GM18907 (cell line): Measurements from ENCODE around the gene DIAPH2.

Experiments
- ATAC-seq: cut with Tn5 transposase; IDR thresholded peaks from one replicate; pipeline ENCODE4 v1.9.1; 2021; ENCODE audit warnings: mild to moderate bottlenecking, moderate library complexity; ENCODE audit not compliant: unreplicated experiment

Gene DIAPH2

DNA sequence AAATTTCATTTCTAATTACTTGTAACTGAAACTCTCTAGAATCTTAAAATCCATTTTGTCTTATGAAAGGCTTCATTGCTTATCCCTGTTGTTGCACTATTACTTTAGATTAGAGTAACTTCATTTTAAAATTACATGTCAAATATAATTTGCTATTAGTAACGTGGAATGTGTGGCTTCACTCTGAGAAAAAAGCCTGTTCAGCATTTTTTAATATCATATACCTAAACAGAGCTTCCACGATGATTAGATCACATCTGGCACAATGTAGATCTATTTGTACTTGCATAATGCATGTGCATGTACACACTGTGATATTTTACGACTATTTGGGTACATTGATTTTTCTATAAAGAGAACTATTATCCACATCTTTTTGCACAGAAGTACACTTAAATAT lies 847.2 kb downstream of the DIAPH2 start:
- no peak for ATAC-seq

DNA sequence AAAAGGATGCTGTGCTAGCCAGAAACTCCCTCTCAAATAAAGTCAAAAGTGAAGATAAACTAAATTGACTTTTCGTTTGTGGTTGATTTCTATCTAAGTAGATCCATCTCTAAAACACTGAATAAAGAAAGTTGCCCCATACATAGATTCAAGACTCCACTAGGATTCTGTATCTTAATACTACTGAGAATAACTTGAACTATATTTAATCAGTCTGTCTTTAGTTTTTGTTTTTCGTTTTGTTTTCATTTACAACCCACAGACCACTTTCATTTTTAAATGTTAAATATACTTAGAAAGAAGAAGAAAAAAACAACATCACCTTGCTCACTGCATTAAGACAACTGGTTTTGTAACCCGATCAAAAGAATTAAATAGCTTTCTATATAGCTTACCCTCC lies 854.1 kb downstream of the DIAPH2 start:
- no peak for ATAC-seq

DNA sequence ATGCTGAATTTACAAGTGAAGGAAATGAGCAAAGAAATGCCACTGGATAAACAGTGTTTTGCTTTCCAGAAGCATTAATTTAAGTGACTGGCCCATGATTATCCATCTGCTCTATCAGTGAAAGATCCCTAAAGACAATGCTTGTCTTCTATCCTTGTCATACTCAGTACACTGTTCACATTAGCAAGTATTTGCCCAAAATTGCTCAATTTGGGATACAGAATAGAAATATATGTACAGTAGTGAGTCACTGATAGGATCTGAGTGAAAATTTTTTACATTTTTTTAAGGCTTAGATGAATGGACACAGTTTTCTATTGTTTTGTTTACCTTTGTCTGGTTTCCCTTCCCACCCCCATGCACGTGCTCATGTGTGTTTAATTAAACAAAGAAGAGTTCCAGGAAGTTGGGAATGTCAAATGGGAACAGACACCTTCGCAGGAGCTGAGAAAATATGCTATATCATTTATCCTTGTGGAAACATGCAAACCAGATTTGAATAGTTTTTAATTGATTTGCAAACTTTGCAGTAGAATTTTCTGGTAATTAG lies 855.4 kb downstream of the DIAPH2 start:
- no peak for ATAC-seq

DNA sequence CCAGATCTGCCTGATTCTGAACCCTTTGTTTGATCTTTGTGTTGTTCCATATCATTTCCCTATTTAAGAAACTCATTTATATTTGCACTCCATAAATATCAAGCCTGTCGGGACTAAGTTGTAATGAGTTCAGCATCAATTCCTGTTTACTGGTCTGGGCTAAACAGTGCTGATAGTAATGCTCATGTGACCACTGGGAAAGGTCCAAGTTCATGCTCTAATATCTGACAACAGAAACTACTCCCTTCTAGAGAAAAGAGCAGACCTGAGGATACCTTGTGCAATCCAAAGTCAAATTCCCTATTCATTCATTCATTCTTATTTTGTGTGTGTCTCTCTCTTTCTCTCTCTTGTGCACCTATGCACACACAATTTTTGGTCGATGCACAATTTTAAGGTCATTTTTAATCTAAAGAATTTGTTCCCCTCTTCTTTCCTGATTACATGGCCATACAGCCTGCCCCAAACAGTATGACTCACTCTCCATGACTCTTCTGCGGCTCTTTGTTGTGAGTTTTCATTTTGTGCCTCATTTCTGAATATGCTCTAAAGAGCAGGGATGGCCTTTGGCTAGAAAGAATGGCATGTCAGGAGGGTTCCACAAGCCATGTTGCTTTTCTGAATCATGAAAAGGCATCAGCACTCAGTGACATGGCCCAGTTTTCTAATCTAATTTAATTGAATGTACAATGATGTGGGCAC lies 863.4 kb downstream of the DIAPH2 start:
- no peak for ATAC-seq

DNA sequence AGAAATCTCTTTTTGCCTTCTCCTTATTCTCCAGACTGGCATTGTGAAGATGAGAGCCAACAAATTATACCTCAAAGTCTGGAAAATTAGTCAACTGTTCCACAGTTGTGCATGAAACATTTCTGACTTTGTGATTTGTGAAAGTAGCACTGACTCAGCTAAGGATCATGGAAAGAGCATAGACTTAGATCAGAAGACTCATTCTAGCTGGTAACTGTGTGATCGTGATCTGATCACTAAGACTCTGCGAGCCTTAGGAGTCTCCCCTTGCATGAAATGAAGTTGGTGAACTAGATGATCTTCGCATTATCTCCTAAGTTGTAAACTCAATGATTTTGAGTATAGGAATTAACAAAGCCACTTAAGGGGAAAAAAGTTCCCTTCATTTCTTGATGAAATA lies 867.2 kb downstream of the DIAPH2 start:
- no peak for ATAC-seq

DNA sequence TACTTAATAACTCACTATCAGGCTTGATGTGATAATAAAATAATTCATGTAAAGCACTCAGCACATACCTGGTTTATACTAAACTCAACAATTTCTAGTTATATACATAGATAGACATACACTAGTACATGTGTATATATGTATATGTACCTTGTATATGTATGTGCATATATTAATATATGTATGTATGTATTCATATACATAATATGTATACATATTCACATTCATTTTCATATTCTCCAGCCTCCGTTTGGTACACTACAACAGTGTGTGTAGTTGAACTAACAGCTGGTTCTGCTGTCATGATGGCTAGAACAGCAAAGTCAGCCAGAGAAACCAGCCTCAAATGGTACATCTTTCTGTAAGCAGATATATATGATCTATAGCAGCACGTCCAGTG lies 869.2 kb downstream of the DIAPH2 start:
- no peak for ATAC-seq

DNA sequence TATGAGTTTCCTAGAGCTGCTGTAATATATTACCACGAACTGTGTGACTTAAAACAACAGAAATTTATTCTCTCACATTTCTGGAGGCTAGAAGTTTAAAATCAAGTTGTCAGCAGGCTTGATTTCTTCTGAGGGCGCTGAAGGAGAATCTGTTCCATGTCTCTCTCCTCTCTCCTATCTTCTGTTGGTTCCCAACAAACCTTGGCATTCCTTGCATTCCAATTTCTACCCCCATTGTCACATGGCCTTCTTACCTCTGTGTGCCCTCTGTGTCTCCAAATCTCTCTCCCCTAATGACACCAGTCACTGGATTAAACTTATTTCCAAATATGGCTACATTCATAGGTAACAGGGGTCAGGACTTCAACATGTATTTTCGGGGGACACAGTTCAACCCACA lies 871.7 kb downstream of the DIAPH2 start:
- no peak for ATAC-seq

DNA sequence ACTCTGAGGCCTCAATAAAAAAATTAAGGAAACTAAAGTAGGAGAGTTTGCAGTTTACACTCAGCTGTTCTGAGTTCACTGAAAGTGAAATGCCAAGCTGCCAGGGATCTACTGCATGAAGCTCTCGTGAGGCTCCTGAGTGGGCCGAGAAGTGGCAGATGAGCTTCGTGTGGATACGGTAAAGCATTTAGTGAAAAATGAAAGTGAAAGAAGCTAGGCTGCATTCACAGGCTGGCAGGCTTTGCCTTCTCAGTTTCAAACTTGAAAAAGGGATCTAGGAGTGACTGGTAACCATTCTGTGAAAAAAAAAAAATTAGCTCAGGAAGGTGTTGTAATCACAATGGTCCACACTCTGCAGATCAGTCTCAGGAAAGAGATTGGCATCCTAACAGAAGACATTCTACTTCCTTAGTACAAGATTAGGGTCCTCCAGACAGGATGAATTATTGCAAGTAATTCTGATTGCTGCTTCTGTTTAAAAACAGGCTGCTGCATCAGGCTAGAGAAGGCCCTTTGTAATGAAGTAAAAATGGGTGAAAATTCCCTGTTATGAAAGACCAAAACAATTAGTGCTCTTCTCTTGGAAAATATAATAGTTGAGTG lies 879.0 kb downstream of the DIAPH2 start:
- ATAC-seq, result peak; percentile 99

DNA sequence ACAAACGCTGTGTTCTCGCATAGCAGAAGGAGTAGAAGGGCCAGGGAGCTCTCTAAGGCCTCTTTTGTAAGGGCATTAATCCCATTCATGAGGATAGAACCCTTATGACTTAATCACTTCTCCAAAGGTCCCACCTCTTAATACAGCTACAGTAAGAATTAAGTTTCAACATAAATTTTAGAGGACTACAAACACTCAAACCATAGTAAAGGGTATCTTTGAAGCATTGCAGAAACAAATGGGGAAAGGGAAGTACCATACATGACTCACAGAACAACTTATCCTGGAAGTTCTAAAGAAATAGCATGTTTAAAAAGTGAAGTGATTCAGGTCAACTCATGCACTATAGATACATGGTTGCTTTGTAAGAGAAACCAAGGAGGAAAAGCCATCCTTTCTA lies 879.9 kb downstream of the DIAPH2 start:
- no peak for ATAC-seq

DNA sequence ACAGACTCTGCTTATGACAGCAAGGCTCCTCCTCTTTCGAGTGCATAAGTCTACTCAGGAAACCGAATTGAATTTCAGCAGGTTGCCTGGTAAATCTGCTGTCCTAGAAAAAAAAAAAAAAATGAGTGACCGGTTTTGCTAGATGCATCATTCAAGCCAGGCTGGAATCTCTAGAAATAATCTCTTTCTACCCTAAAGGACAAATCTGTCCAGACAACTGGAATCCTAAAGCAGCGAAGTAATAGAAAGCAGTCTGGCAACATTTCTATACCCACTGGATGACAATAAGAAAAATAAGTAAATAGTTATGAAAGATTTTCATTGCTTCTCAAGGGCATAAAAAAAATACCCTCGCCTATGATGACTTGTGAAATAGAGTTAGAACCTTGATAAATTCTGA lies 902.5 kb downstream of the DIAPH2 start:
- no peak for ATAC-seq

DNA sequence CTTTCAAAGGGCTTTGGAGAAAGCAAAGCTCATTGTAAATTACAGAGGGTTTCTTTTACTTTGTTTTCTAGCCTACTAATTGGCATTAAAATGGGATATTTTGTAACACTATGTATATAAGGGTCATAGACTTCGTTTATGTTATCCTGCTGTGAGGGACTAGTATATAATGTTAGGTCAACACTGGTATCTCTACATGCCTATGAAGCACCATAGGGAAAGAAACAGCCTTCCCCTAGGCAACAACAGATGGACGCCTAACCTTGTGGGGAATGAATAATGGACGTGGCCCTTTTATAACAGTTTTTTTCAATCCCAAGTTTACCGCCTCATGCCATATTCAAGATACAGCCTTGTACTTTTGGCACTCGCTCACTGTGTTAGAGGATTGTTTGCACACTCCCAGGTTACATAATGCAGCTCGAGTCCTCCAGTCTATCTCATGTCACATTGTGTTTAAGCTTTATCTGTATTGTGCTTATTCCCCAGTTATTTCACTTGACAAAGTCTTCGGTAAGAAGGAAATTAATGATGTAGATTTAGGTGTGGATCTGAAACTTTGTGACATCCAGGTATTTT lies 910.1 kb downstream of the DIAPH2 start:
- ATAC-seq, result no peak

DNA sequence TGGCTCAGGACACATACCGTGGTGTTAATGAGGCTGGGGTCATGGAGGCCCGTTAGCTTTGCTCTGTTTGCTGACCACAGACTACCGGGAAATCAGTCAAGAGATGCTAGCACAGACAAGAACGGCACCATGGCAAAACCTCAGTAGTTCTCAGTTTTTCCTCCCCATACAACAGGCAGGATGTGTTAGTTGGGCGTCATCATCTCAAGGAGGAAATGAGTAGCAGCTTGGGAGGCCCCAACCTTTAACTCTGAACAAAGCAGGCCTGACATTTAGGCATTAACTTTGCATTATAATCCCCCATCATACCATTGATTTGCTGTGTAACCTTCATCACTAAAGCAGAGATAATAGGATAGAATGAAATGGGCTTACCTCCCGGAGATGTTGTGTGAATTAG lies 913.3 kb downstream of the DIAPH2 start:
- ATAC-seq, result no peak

DNA sequence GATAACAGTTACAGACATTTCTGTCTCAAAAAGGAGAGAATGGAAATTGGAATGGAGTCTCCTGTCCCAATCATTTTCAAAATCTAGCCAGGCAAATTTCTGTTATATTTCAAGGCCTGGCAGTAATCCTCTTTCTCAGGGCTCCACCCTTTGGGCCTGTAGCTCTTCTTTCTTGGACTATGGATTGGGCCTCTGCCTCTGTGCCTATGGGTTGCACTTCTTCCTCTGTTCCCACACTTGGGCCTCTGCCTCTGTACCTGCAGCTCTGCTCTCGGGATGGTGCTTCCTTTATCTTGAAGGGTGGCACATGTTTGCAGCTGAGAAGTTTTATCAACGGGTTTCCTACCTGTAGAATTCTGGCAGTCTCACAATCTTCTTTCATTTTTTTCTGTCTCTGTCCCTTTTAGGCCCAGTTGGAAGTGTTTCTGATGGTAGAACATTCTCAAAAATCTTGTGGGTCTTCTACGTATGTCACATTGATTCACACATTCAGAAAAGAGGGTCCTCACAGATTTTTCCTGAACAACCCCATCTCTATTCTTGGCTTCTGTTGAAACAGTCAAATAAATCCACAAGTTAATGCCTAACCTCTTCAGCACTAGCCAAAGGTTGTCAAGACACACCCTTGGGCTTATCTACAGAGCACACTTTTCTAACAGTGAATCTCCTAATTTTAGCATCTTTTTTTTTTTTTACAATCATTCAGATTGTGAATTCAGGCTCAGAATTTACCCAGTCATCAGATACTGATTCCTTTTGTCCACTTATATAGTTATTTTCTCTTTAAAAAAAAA lies 918.0 kb downstream of the DIAPH2 start:
- ATAC-seq, result no peak

DNA sequence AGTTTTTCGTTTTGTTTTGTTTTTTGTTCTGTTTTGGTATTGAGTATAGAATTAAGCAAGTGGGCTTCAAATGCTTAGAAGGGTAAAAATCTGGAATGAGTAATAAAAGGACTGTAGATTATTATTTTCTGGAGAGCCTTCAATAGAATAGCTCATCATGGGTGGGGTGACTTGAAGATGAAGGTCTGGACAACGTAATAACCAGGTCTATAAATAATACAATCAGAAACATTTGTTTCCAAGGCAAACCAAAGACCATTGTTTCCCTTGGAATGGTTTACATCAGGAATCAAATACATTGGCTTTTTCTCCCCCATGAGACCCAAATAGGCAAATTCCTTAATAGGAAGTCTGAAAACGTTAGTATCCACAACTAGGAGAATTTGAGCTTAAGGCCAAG lies 920.6 kb downstream of the DIAPH2 start:
- ATAC-seq, result no peak

DNA sequence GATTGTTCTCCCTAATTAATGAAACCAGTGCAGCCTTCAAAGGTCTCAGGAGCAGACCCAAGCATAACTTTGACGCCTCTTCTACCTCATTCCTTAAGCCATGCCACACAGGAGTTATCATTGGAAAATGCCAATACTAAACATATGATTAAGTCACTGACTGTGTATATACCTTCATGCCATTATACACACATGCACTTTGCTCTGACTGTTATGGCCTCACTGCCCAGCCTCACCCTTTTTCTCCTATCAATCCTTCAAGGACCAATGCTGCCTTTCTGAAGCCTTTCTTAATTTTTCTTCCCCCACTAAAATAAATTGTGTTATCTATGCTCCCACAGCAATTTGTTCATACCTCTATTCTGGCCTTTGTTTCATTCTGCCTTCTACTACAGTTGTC lies 924.7 kb downstream of the DIAPH2 start:
- ATAC-seq, result no peak

DNA sequence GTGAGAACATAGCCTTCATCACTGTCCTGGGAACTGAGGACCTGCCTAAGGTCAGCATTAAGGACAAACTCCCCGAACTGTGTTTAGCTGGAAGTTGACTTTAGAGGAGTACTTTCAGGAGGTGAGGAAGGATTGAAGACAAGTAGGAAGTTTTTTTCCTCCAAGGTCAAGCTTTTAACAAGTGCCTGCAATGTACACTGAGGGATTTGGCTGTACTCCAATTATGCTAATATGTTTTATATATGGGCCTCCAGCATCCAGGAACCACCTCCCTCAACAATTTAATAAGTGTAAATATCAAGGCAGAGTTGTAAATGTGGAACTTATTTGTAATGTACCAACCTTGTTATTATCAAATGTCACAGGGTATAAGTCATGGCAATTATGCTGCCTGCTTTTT lies 925.3 kb downstream of the DIAPH2 start:
- ATAC-seq, result no peak

DNA sequence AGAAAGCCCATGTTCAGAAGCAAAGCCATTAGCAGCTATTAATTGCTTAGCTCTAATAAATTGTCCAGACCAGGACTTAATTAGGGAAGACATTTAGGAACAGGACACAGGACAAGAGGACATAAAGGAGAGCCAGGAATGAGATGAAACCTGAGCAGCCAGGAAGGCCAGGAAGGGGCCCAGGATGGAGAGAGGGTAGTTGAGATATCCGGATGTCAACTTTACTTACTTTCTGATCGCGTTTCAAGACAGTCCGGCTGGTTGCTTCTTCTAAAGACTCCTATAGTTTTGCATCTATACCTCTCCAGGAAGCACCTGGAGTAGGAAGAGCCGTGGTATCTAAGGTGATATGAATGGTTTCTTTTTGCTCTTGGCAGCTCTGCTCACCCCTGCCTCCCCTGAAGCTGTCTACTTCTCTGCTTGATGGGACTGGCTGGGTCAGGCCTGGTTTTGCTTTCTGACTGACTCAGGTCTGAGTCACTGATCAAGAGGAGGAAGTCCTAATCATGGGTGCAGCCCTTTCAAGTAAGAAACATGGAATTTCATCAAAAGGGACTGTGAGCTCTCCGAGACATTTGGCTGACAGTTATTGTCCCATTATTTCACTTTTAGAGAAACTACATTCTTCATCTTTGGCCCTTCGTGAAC lies 932.4 kb downstream of the DIAPH2 start:
- peak; percentile 94 for ATAC-seq

DNA sequence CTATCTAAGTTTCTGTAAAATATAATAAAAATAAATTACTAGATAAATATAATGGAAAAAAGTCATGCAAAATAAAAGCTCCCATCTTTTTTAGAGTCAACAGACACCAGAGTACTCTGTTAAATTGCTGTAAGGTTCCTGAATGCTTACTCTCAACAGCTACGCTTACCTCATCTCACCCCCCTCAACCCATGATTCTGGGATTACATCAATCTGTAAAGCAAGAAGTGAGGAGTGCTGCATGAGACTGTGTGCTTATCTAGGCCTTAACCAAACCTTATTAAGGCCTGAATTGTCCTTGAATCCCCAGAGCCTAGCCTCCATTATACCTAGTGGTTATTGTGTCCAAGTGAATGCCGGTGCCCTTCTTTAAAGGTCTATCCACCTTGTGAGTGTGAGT lies 934.9 kb downstream of the DIAPH2 start:
- no peak for ATAC-seq

DNA sequence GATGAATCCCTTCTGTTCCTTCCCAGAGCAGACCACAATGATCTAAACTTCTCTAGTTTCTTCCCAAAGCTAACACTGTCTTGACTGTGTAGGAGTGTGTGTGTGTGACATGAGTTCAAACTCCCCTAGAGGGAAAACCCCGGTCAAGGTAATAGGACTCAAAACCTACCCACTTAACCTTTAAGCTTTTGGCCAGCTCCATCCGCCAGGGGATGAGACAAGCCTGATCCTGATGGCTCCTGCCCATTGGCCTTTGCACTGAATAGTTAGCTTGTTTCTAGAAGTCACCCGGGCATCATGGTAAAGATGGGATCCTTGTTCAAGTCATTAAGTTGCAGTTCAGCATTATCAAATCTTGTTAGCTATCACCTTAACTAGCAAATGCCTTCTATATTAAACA lies 937.5 kb downstream of the DIAPH2 start:
- ATAC-seq, result no peak

DNA sequence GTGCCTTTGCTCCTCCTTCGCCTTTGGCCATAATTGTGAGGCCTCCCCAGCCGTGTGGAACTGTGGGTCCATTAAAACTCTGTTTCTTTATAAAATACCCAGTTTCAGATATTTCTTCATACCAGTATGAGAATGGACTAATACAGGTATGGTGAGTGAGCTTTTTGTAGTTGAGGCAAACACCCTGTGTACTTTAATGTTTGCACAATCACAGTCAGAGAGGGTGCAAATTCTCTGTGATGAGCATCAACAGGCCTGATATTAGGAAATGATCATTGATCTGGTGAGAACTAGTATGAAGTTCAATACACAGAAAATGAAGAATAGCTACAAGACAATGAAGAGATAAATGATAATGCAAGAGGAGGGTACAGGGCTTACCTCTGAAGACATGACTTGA lies 943.7 kb downstream of the DIAPH2 start:
- no peak for ATAC-seq
